Stimulated activated CD8-positive, alpha-beta memory T cell treated with anti-CD3 and anti-CD28 coated beads, Interleukin-2, amount 100 ng/mL, for 48 hours (primary cell): ENCODE results near the gene SEC24B.
"Not testable (repeated sequence)": the region's sequence is repeated elsewhere in the genome, so short reads cannot be mapped to it uniquely, and the experiment has no call there.

Experiments used
- DNase-seq, 2 donors: peaks; one replicate each; pipeline ENCODE4 v3.0.0-alpha.2; 2020; ENCODE audit warnings: low read depth in 2 of 2

The SEC24B gene

DNA sequence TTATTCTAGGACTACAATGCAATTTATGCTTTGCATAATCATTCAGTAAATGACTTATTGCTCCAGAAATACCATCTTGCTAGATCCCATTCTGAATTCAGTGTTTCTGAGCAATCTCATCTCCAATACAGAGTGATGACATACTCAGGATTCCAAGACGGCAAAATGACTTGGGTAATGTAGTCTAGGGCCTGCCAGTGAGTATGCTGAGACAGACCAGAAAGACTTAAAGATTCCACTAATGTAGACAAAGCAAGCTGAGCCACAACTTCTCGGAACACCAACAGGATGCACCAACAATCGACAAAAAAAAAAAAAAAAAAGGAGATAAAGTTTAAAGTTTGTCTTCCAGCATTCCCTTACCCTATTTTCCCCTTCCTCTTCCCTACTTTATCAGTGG, 919 bp upstream of the SEC24B start:
- no peak for DNase-seq

DNA sequence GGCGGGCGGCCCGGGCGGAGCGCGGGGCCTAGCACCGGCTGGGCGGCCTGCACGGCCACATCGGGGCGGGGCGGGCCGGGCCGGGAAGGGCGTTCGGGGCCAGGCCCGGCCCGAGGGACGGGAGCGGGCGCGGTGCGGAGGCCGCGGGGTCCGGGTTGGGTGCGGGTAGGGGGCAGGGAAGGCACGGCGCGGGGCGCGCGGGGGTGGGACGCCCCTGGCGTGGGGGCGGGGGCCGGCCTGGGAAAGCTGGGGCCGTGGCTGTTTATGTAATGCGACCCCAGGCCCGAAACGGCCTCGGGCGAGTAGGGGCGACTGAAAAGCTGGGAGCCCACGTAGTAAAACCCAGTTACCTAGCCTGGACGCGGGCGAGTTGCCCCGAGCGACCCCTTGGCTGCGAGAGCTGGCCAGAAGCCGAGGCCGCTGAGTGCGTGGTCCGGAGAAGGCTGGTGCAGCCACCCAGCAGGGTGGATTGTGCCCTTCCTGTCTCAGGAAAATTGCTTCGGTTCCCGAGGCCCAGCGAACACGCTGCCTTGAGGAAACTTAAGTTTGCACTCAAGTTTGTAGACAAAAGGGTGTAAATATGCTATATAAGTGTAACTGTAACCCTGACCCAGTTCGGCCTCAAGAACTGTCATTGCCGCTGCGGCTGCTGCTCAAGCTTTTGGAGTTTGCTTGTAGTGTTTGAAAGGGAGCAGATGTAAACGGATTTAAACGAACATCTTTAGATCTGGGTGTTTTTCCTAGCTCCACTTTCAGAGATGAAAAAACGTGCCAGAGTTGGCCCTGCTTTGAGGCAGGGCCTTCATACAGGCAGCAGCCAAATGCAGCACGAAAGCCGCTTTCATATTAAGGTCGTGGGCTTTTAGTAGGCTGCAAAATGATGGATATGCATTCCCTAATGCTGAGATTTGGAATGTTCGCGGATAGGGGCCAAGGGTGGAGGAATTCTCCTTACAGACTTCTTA, 674 bp downstream of the SEC24B start:
- peak in 1 of 2 donors; percentile 9 for DNase-seq

DNA sequence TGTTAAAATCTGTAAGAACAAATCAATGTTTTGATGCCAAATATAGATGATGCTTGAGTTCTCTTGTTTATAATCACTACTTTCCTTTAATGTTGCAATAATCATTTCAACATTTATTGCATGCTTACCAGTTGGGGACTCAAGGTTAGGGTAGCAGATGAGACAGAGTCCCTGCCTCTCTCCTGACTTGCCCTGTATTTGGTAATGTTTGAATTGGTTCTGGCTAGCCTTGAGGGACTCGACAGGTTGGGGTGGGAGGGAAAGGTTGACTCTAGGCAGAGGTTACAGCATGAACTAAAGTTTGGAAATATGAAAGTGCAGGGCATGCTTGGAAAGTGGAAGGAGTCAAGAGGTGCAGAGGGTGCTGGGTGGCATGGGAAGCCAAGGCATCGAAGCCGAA, 2.0 kb downstream of the SEC24B start:
- DNase-seq, result no peak

DNA sequence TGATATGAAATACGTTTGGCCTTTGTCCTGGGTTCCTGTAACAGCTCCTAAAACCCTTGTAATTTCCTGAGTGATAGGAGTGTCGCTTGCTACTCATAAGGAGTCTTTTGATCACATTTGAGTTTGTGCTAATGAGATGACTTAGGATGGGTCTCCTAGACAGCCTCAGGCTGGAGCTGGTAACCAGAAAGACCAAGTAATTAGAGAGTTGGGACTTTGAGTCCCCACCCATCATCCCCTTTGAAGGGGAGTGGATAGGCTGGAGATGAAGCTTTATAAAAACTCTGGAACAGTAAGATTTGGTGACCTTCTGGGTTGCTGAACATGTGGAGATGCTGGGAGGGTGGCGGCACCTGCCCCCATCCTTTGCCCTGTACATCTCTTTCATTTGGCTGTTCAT, 2.9 kb downstream of the SEC24B start:
- DNase-seq, result no peak

DNA sequence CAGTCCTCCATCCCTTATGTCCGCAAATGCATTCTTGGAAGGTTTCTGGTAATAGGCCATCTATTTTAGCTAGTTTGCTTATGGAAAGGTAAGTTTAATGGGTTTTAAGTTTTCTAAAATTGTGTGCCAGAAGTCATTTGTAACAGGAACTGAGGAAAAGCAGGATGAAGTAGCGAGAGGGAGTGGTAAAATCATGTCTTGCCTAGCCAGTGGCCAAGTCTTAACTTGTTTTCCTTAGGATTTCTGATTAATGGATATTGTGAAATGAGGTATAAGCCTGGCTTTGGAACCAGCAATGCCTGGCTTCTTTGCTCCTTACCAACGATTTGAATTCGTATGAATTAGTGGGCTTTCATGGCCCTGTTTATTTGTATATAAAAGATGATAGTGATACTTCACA, 7.3 kb downstream of the SEC24B start:
- DNase-seq, result no peak

DNA sequence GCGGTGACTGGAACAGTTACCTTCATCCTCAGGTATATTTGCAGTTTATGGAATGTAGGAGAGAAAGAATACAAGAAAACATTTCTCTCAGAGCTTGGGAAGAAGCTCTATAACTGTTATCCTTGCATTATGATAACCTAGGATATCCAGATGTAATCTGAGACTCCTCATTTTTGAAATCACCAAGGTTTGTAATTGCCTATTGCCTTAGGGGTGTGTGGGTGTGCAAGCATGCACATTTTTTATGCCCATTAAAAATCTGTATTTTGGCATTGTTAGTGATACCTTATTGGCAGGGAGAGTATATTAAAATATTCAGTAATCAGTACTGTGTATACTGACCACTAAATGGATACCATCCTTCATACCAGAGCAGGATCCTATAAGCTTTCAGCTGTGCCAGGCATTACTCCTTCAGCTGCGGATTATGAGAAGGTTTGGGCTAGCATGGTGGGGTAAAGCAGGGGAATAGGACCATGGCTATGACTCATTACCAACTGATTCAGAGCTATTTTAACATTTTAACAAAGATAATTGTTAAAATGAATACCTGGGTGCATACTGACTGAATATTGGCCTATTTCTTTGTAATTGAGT, 8.3 kb downstream of the SEC24B start:
- DNase-seq, result no peak

DNA sequence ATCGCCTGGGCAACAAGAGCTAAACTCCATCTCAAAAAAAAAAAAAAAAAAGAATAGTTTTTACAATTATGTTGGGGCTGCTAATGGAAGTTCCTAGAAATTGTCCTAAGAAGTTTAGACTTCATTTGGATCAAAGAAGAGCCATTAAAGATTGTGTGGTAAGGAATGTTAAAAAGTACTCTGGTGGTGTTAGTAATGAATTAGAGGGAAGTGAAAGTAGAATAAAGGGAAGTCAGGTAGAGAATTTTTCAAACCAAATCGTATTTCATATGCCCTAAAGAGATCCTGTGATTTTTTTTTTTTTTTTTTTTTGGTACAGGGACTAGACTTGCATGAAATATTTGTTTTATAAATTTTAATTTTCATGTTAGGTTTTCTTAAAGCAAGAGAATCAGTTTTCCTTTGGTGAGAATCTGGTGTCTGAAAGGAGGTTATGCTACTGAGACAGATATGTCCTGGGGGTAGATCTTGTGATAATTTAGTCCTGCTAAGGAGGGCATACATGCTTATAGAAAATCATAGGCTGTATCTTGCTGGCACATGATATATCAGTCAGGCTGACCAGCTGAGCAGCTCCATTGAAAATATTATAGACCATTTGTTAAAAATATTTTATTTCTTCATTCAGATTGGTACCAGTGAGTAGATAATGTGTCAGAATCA, 10.7 kb downstream of the SEC24B start:
- no peak for DNase-seq

DNA sequence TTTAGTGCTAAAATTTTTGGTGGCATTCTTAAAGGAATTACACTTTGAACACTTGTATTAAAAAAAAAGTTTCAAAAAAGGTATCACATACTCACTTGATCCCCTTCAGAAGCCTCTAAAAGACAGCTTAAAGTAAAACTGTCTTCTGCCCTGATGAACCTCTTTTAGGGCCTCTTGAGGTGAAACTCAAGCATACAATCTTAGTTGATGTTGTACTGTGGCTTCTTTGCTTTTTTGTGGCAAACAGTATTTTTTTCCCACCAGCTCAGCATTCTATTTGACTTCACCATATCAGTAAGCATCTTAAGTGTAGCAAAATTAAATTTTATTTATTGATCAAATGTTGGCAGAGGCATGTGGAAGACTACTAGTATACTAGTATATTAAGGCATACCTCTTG, 13.7 kb downstream of the SEC24B start:
- DNase-seq, result no peak

DNA sequence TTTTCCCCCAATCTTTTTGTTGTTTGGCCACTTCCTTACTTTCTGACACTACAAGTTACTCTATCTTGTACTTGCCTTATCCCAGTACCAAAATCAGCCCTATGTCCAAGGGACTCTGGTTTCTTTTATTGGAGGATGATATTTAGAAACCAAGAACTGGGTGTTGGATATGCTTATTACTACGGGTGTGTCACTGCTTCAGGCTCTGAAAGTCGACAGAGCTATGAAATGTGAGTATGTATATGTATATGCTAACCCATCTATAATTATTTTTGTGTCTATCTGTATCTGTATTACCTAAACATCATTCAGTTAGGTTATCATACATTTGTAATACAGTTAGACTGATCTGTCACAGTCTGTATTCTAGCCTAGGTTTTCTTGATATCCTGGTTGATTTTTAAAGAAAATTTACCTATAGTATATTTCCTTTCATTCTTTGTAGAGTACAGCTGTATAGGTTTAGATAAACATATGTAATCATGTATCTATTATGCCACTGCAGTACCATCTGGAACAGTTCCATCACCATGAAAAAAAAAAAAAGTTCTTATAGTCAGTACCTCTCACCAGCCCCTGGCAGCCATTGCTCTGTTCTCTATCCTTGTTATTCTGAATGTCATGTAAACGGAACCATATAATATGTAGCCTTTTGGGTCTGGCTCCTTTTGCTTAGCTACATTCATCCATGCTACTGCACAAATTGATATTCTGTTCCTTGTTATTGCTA, 18.1 kb downstream of the SEC24B start:
- DNase-seq, result no peak

DNA sequence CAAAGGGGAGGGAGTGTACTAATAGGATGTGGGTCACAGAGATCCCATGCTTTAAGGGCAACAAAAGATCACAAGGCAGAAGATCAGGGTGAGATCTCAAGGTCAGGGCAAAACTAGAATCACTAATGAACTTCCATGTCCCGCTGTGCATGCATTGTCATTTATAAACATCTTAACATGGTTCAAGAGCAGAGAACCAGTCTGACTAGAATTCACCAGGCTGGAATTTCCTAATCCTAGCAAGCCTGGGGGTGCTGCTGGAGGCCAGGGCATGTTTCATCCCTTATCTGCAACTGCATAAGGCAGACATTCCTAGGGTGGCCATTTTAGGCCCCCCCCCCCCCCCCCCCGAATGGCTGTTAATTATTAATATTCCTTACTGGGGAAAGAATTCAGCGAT, 19.5 kb downstream of the SEC24B start:
- not testable (repeated sequence) for DNase-seq

DNA sequence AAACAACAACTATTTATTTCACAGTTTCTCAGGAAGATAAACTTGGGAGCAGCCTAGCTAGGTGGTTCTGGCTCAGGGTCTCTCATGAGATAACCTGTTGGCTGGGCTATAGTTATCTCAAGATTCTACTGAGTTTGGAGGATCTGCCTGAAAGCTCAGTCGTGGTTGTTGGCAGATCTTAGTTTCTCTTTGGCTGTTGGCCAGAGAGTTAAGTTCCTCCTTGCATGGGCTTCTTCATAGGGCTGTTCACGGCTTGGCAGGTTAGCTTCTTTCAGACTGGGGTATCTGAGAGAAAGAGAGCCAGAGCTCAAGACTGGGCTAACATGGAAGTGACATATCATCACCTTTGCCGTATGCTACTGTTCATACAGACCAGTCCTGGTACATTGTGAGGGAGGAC, 28.7 kb downstream of the SEC24B start:
- no peak for DNase-seq

DNA sequence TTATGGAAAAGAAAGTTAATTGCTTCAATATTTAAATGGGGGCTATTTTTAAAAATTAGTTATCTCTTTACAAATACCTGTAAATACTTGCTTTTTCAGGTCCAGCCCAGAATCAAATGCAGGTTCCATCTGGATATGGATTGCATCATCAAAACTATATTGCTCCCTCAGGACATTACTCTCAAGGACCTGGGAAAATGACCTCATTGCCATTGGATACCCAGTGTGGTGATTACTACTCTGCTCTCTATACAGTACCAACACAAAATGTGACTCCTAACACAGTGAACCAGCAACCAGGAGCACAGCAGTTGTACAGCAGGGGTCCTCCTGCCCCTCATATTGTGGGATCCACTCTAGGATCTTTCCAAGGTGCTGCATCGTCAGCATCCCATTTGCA, 29.2 kb downstream of the SEC24B start:
- no peak for DNase-seq

DNA sequence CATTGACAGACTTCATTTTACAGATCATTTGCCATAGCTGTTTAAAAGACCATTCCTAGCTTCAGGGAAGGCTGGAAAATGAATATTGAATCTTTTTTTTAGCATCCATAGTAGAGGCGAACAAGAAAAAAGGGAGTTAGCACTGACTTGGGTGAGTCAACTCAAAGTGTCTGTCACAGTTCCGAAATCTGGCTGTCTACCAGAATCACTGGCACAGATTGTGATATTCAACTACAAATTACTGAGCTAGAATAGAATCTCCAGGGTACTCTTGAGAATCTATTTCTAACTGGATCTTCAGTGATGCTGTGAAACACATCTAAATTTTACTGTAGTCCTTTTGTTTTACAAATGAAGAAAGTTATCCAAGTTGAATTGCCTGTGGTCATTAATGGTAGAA, 31.5 kb downstream of the SEC24B start:
- DNase-seq, result no peak

DNA sequence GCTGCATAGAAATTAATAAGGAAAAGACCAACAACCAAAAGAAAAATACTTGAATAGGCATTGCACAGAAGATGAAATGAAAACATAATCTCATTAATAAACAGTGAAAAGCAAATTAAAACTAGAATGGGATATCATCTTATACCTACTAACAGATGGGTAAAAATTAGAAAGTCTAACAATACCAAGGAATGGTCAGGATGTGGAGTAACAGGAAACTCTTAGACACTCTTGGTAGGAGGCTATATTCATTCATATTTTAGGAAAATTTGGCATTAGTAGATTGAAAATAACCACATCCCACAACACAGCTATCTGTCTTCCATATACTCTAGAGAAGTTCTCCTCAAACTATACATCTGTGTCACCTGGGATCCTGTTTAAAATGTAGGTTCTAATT, 36.3 kb downstream of the SEC24B start:
- DNase-seq, result no peak

DNA sequence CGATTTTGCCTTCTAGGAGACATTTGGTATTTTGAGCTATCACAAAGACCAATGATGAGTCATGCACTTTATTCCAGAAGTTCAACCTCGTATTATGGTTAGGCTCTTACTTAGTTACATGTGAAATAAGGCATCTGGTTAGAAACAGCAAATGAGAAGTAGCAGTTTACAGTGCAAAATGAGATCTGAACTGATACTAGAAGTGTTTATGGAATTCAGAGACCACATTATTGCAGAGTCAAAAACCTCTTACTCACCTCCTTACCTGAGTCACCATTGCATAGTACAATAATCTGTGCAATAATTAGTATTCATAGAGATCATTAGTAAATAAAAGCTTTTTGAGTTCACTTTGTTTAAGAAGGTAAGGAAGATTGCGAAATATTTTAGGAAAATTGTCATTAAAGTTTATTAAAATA, 38.7 kb downstream of the SEC24B start:
- DNase-seq, result no peak

DNA sequence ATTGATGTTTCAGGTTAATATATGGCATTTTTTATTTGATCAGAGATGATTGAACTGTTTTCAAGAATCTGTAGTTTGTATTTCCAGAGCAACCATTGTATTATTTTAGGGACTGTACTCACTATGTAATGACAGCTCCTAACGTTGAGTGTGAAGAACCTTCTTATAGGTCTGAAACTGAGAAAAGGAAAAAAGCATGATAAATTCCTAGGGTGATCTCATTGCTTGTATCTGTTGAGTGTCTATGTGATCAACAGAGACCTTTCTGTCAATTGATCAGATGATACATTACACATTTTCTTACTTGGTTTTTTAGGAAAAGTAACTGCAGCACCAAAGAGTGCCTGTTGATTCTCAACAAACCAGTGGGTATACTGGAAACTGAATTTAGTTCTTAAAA, 40.2 kb downstream of the SEC24B start:
- DNase-seq, result no peak

DNA sequence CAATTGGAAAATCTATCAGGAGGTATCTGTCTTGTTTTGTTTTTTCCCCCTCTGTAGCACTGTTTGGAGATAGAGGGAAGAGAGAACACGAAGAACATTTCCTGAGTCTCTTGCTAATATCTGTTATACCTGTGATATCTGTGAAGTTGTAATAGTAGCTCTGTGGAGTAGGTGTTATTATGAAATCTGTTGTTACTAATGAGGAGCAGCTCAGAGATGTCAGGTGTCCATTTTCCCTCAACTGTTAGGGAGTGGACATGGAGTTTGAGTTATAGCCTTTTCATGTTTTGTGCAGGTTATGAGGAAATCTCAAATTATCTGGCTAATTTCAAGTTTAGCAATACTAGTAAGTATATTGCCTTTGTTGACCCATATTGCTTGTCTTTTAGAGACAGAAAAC, 52.4 kb downstream of the SEC24B start:
- no peak for DNase-seq

DNA sequence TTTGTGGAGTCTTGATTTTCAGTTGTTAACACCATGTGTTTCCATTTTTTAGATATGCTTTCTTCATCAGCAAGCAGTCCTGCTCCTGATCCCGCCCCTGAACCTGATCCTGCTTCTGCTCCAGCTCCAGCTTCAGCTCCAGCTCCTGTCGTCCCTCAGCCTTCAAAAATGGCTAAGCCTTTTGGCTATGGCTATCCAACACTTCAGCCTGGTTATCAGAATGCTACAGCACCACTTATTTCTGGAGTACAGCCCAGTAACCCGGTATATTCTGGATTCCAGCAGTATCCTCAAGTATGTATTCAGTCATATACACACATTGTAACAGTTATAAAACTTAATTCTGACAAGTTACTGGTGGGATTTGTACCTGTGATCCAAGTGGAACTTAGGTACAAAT, 60.9 kb downstream of the SEC24B start:
- no peak for DNase-seq

DNA sequence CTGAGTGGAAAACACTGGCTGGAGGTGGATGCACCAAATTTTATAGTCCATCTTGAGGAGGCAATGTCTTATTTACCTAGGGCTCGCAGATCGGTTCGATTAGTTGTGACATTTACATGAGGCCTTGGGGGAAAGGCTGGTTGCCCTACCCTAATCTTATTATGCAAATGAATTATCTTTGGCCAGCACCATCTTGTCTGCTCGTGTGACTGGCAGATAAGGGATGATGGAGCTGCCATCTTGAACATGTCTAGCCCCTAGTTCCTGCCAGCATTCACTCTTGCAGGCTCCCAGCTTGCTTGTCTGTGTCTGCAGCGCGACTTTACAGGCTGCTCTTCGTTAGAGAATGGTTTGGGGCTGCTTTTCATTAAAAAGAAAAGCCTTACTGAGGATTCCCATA, 61.9 kb downstream of the SEC24B start:
- DNase-seq, result no peak

DNA sequence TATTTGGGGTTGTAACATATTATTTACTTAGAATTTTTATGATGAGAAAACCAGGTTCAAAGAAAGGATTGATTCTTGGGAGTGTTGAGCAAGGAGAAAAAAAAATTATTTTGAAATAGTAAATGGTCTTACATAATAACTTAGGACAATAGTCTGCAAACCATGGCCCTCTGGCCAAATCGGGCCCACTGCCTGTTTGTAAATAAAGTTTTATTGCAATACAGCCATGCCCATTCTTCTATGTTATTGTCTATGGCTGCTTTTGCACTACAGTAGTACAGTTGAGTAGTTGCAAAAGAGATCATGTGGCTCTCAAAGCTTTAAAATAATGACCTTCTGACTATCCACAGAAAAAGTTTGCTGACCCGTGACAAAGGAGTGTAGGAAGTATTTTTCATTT, 63.3 kb downstream of the SEC24B start:
- DNase-seq, result no peak

DNA sequence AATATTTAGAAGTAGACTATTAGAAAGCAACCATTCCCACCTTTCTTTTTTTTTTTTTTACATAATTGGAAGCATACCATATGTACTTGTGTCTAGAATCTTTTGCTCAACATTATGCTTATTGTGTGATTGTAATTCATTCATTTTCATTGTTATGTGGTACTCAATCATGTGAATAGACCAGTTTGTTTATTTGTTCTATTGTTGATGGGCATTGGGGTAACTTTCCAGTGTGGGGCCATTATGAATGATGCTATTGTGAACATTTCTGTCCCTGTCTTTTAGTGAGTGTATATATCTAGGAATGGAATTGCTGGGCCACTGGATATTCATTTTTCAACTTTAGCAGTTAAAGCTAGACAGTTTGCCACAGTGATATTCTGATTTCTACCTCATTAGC, 63.9 kb downstream of the SEC24B start:
- DNase-seq, result no peak

DNA sequence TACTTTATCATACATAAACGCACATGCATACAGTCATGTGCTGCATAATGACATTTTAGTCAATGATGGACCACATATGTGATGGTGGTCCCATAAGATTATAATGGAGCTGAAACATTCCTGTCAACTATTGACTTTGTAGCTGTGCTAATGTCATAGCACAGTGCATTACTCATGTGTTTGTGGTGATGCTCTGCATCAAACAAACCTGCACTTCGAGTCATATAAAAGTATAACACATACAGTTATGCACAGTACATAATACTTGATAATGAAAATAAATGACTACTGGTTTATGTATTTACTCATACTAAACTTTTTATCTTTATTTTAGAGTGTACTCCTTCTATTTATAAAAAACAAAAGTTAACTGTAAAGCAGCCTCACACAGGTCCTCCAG, 65.9 kb downstream of the SEC24B start:
- no peak for DNase-seq
